Measurements from ENCODE around the gene SCYL1.

The SCYL1 gene

DNA sequence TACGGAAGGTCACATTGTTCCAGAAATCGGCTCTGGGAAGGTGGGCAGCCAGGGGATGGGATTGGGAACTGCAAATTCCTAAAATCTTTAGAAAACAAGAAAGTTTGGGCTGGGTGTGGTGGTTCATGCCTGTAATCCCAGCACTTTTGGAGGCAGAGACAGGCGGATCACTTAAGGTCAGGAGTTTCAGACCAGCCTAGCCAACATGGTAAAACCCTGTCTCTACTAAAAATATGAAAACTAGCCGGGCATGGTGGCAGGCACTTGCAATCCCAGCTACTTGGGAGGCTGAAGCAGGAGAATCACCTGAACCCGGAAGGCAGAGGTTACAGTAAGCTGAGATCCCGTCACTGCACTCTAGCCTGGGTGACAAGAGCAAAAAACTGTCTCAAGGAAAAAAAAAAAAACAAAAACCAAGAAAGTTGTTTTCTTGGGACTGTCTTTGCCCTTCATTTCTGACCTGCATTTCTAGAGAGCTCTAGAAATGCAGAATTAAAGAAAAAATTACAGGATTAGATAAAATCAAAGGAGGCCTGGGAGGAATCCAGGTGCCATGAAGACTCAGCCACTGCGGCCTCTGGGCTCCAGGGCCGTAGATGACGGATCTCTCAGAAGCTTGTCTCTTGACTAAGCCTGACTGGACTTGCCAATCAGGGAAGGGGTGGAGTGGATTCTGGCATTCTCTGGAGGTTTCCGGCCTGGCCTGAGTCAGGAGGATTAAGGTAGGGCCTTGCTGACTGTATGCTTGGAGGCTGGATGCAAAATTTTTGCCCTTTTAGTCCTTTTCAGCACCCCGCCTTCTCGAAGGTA lies 31.3 kb upstream of the SCYL1 start:
- DNase-seq: no peak

DNA sequence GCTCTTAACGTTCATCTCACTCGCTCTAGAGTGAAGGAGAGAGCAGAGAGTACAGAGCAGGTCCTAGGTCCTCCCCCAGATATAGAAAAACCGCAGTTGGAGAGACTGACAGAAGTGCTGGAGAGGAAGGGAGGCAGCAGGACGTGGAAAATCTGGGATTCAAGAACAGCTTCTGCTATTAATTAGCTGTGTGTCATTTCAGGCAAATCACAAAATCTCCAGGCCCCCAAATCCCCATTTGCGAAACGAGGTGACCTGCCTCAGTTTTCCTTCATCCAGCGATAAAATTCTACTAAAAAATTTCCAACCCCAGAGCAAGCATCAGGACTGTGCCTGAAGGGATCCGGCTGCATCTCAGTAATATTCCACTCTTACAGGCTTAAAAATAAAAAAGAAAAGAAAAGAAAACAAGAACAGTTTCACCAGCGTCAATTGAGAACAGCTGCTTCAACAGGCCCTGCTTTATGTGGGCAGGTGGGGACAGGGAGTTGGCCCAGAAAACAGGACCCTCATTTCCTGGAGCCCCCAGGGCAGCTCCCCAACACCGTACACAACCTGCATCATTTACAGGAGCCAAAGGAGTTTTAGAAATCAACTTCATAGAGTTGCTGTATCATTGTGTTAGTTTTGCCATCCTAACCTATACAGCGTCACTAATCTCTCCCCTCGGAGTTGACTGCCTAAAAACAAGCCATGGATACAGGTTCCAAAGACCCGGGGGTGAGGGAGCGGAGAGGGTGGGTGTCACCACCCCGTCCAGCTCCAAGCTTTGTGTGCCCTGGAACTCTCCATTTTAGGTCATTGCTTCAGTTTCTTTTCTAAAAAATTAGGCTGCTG lies 28.4 kb upstream of the SCYL1 start:
- peak; percentile 69 for DNase-seq

GRCh38 chr11:65497141-65498041 lies 27.5 kb upstream of the SCYL1 start:
- peak; percentile 99 for DNase-seq

GRCh38 chr11:65498042-65498726 lies 26.7 kb upstream of the SCYL1 start:
- peak; percentile 82 for DNase-seq

- DNase-seq: no peak
Measured at GRCh38 chr11:65498727-65498976, 26.2 kb upstream of the SCYL1 start.

- DNase-seq: peak; percentile 98
Measured at GRCh38 chr11:65498977-65499712, 25.7 kb upstream of the SCYL1 start, which contains the start of gene MALAT1. Gene MALAT1, plus strand, starts transcription at chr11:65499045.

GRCh38 chr11:65499713-65500386 lies 25.0 kb upstream of the SCYL1 start:
- no peak for DNase-seq

GRCh38 chr11:65500387-65501185 lies 24.3 kb upstream of the SCYL1 start:
- peak; percentile 80 for DNase-seq

DNA sequence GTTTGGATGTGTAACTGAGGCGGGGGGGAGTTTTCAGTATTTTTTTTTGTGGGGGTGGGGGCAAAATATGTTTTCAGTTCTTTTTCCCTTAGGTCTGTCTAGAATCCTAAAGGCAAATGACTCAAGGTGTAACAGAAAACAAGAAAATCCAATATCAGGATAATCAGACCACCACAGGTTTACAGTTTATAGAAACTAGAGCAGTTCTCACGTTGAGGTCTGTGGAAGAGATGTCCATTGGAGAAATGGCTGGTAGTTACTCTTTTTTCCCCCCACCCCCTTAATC lies 23.8 kb upstream of the SCYL1 start:
- DNase-seq: peak; percentile 73

- peak; percentile 73 for DNase-seq
Measured at GRCh38 chr11:65501472-65502273, 23.2 kb upstream of the SCYL1 start.

- DNase-seq: no peak
Measured at GRCh38 chr11:65502274-65502554, 22.7 kb upstream of the SCYL1 start.

DNA sequence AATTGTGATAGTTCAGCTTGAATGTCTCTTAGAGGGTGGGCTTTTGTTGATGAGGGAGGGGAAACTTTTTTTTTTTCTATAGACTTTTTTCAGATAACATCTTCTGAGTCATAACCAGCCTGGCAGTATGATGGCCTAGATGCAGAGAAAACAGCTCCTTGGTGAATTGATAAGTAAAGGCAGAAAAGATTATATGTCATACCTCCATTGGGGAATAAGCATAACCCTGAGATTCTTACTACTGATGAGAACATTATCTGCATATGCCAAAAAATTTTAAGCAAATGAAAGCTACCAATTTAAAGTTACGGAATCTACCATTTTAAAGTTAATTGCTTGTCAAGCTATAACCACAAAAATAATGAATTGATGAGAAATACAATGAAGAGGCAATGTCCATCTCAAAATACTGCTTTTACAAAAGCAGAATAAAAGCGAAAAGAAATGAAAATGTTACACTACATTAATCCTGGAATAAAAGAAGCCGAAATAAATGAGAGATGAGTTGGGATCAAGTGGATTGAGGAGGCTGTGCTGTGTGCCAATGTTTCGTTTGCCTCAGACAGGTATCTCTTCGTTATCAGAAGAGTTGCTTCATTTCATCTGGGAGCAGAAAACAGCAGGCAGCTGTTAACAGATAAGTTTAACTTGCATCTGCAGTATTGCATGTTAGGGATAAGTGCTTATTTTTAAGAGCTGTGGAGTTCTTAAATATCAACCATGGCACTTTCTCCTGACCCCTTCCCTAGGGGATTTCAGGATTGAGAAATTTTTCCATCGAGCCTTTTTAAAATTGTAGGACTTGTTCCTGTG lies 22.1 kb upstream of the SCYL1 start:
- peak; percentile 62 for DNase-seq

DNA sequence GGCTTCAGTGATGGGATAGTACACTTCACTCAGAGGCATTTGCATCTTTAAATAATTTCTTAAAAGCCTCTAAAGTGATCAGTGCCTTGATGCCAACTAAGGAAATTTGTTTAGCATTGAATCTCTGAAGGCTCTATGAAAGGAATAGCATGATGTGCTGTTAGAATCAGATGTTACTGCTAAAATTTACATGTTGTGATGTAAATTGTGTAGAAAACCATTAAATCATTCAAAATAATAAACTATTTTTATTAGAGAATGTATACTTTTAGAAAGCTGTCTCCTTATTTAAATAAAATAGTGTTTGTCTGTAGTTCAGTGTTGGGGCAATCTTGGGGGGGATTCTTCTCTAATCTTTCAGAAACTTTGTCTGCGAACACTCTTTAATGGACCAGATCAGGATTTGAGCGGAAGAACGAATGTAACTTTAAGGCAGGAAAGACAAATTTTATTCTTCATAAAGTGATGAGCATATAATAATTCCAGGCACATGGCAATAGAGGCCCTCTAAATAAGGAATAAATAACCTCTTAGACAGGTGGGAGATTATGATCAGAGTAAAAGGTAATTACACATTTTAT lies 21.4 kb upstream of the SCYL1 start:
- no peak for DNase-seq

- peak; percentile 73 for DNase-seq
Measured at GRCh38 chr11:65503949-65504673, 20.8 kb upstream of the SCYL1 start.

- peak; percentile 73 for DNase-seq
Measured at GRCh38 chr11:65504674-65505465, 20.0 kb upstream of the SCYL1 start.

- peak; percentile 78 for DNase-seq
Measured at GRCh38 chr11:65505466-65506289, 19.2 kb upstream of the SCYL1 start.

Measured in DMS53 (cell line).